Panc1 (cell line): ENCODE results near the gene BCL3. TPM values are rescaled to one million over a fixed set of nuclear protein-coding genes. Genes with fewer than 3 reads are reported as not detected.

Experiments used
- ATAC-seq: fragments of 200-7000 bp; cut with Tn5 transposase; 2 replicates; pipeline ENCODE4 v1.9.1; 2020; ENCODE audit warnings: mild to moderate bottlenecking, moderate library complexity
- BruUV-seq: library from RNA; stranded (reverse); fragments of 400-500 nt; replicated peaks from 2 replicates; lab custom pipeline; 2021; lab: Mats Ljungman, UMichigan
- CTCF ChIA-PET: fragments of 300-600 bp; sonication (Branson Sonifier 250); formaldehyde crosslinking; loops from one replicate; lab custom pipeline; 2022; ENCODE audit warnings: antibody characterized with exemption; lab: Charles Lee
- POLR2A ChIA-PET: fragments of 300-600 bp; sonication (Branson Sonifier 250); formaldehyde crosslinking; loops from one replicate; lab custom pipeline; 2022; ENCODE audit warnings: antibody characterized with exemption; lab: Charles Lee
- DNase-seq: peaks from one replicate; pipeline ENCODE4 v3.0.0-alpha.2; 2010; ENCODE audit warnings: low read depth, low spot score
- H3K27ac ChIP-seq: 2 replicates; pipeline ENCODE4 v1.5.1; 2011; ENCODE audit warnings: mild to moderate bottlenecking, low read length, inconsistent platforms
- H3K27me3 ChIP-seq: fragments of 200-500 bp; sonication (Bioruptor generic); 2 replicates; pipeline ENCODE4 v1.6.0; 2014; ENCODE audit warnings: low read length, inconsistent platforms; ENCODE audit not compliant: control insufficient read depth, insufficient read depth
- H3K36me3 ChIP-seq: fragments of 200-500 bp; sonication (Bioruptor generic); 2 replicates; pipeline ENCODE4 v1.5.1; 2014; ENCODE audit warnings: inconsistent platforms, mild to moderate bottlenecking, low read length, moderate library complexity; ENCODE audit not compliant: control insufficient read depth, insufficient read depth
- H3K4me1 ChIP-seq: 2 replicates; pipeline ENCODE4 v1.5.1; 2011; ENCODE audit warnings: inconsistent platforms, mild to moderate bottlenecking, low read length, moderate library complexity; ENCODE audit not compliant: control insufficient read depth, insufficient read depth
- H3K4me3 ChIP-seq, 2 experiments: 2 replicates each; pipeline ENCODE4 v1.5.1; 2011 to 2012; ENCODE audit warnings: low read depth in 2 of 2, low read length in 2 of 2, mild to moderate bottlenecking in 2 of 2, inconsistent platforms in 1 of 2, moderate library complexity in 1 of 2
- H3K9me3 ChIP-seq: fragments of 200-500 bp; sonication (Bioruptor generic); 2 replicates; pipeline ENCODE4 v1.5.1; 2014; ENCODE audit warnings: low read depth, mild to moderate bottlenecking, inconsistent platforms, low read length, moderate library complexity; ENCODE audit not compliant: control insufficient read depth, insufficient read depth
- CTCF ChIP-seq: fragments of 450-650 bp; IDR thresholded peaks from 2 replicates; pipeline ENCODE4 v1.5.1; 2017; ENCODE audit warnings: mild to moderate bottlenecking
- POLR2AphosphoS5 ChIP-seq: IDR thresholded peaks from 2 replicates; pipeline ENCODE4 v1.6.1; 2012; ENCODE audit warnings: mild to moderate bottlenecking, low read depth, low read length, moderate library complexity
- REST ChIP-seq, 2 experiments: IDR thresholded peaks; 2 replicates each; pipeline ENCODE4 v1.6.1; 2011 to 2012; ENCODE audit warnings: low read depth in 2 of 2, control low read depth in 1 of 2, low read length in 1 of 2, mild to moderate bottlenecking in 1 of 2, moderate library complexity in 1 of 2; ENCODE audit not compliant: insufficient read depth in 1 of 2
- SIN3A ChIP-seq: IDR thresholded peaks from 2 replicates; pipeline ENCODE4 v1.6.1; 2012; ENCODE audit warnings: low read depth, mild to moderate bottlenecking, low read length, moderate library complexity, borderline replicate concordance; ENCODE audit not compliant: insufficient read depth
- TCF7L2 ChIP-seq: IDR thresholded peaks from 2 replicates; pipeline ENCODE4 v1.6.1; 2011; ENCODE audit warnings: mild to moderate bottlenecking, low read depth, low read length, inconsistent platforms
- in situ Hi-C: cut with HindIII; loops from 2 replicates; pipeline ENCODE4 v1.10.0; 2016; ENCODE audit warnings: low sequenced_read_pairs, low pct_unique_long_range_greater_than_20kb
- intact Hi-C: fragments of 100-400 bp; cut with micrococcal nuclease; formaldehyde crosslinking; loops from one replicate; pipeline ENCODE4 v1.10.0; 2022; ENCODE audit not compliant: unreplicated experiment
- total RNA-seq: library from RNA; stranded (reverse); gene quantifications from one replicate; pipeline ENCODE4 v1.2.1, GENCODE V29; 2021; ENCODE audit not compliant: unreplicated experiment

Gene BCL3
- total RNA-seq, 1 experiment from 2014 or later = 48.5 TPM

- CTCF ChIA-PET = interaction anchor here (0.7 to 1.3 kb wide), 2 partner anchors 63 to 84 kb away, joined by 4 to 5 read pairs; no protein-coding TSS in a partner anchor
- Histone ChIP-seq H3K4me1 (peaks cover 48% of the 10 kb centered on the region), H3K27me3 (no peaks in the 10 kb centered on the region), H3K27ac (peak overlapping the region; percentile 75), H3K4me3 (peak overlapping the region; percentile 12 to 72; a peak in 3 of 4 replicates), H3K36me3 (no peaks in the 10 kb centered on the region; the same call in 1 of the 2 replicates), H3K9me3 (no peaks in the 10 kb centered on the region)
- DNase-seq = no peak
- TF ChIP-seq POLR2AphosphoS5 (no peak), SIN3A (no peak), REST (IDR thresholded peaks at IDR 0.05; ENCODE audit: insufficient read depth in 1 of 2, low read depth in 2 of 2, low read length in 1 of 2) (no peak), CTCF (no peak), TCF7L2 (no peak)
- intact Hi-C loops (no loop called here), in situ Hi-C loops (no loop called here)
- BruUV-seq = TSS peak; percentile 45
- ATAC-seq = no peak
- POLR2A ChIA-PET = no interaction called here
Observed at GRCh38 chr19:44752123-44752815, 3.8 kb downstream of the BCL3 start.

GRCh38 chr19:44752816-44753625 lies 4.5 kb downstream of the BCL3 start:
- intact Hi-C loops (no loop called here), in situ Hi-C loops (no loop called here)
- peak; percentile 54 for DNase-seq
- peak; percentile 72 for ATAC-seq
- Histone ChIP-seq H3K36me3 (no peaks in the 10 kb centered on the region; the same call in 1 of the 2 replicates), H3K4me3 (peak overlapping the region; percentile 12 to 72; a peak in 3 of 4 replicates), H3K4me1 (peaks cover 48% of the 10 kb centered on the region), H3K27me3 (no peaks in the 10 kb centered on the region), H3K9me3 (no peaks in the 10 kb centered on the region), H3K27ac (peak overlapping the region; percentile 75)
- BruUV-seq = no TSS peak
- peak; percentile 75; the same call in 1 of the 2 replicates for TF ChIP-seq SIN3A
- TF ChIP-seq REST (IDR thresholded peaks at IDR 0.05; ENCODE audit: insufficient read depth in 1 of 2, low read depth in 2 of 2, low read length in 1 of 2) = no peak
- peak; percentile 77 for TF ChIP-seq POLR2AphosphoS5
- POLR2A ChIA-PET = interaction anchor here (0.7 kb wide), 1 partner anchor 12 kb away, joined by 5 read pairs; no protein-coding TSS in a partner anchor
- CTCF ChIA-PET = interaction anchor here (1.3 kb wide), 1 partner anchor 64 kb away, joined by 4 read pairs; no protein-coding TSS in a partner anchor
